GM19438 (cell line): Measurements from ENCODE around the gene FRMD7.
"Not testable (repeated sequence)": the region's sequence is repeated elsewhere in the genome, so short reads cannot be mapped to it uniquely, and the experiment has no call there.

Experiments
- ATAC-seq: cut with Tn5 transposase; IDR thresholded peaks from one replicate; pipeline ENCODE4 v1.9.1; 2021; ENCODE audit warnings: low read depth; ENCODE audit not compliant: unreplicated experiment

FRMD7 gene

DNA sequence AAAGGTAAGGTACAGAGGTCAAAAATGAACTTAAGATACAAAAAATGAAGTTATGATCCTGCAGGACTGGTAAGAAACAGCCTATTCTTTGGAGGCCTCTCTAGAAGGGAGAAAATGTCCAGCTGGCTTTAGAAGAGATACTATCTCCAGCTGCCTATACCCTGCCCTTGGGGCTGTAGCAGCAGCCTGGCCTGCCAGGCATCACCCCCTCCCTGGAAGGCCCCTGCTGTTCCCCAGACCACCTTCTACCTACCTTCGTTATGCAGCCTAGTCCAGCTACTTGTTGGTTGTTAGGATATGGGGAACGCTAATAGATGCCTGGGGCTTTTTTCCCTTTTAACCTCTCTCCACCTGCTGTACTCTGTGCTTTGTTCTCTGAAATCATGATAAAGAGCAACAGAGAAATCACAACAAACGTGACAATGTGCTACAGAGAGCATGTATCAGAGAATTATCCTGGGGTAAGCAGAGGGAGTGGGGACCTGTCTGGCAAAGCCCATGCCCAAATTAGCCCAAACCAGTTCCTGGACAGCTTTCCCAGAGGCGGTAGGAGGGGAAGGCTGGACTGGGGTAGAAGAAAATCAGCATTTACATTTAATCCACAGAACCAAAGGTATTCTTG lies 34.5 kb downstream of the FRMD7 start:
- no peak for ATAC-seq

- ATAC-seq: no peak
Observed at GRCh38 chrX:132092439-132093065, 35.3 kb downstream of the FRMD7 start.

DNA sequence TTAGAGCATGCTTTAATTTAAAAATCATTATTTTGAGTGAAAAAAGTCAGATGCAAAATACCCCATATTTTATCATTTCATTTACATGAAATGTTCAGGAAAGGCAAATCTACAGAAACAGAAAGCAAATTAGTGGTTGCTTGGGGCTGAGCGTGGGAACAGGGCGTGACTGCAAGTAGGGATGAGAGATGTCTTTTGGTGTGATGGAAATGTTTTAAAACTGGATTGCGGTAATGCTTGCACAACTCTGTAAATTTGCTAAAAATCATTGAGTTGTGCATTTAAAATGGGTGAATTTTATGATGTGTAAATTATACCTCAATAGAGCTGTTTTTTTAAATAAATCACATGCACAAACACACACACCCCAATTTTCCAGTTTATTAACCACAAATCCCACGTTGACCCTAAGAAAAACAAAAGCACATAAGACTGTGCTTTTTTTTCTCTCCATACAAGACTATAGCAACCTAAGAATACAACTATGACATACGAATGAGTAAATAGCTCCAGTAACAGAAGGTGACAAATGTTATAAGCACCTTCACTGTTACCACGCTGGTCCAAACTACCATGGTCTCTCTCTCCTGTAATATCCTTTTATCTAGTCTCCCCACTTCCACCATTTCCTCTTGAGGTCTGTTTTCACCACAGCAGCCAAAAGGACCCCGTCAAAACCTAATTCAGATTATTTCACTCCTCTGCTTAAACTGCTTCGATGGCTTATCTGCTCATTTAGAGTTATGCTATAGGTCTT lies 37.2 kb downstream of the FRMD7 start:
- ATAC-seq: no peak

GRCh38 chrX:132088864-132089263 lies 39.0 kb downstream of the FRMD7 start:
- ATAC-seq: no peak

DNA sequence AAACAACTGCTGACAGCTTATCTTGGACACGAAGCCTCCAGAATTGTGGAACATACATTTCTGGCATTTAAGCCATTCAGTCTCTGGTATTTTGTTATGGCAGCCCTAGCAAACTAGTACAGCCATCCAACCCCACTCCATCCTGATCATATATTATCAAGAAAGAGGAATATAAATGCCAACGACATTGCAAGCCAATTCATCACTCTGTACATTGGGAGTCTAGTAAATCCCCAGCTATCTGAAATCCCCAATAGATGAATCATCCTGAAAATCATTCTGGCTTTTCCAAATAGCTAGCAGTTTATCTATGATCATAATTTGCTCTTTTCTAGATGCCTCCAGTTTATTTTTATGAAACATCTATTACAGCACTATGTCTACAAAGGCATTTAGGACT lies 41.1 kb downstream of the FRMD7 start:
- no peak for ATAC-seq

DNA sequence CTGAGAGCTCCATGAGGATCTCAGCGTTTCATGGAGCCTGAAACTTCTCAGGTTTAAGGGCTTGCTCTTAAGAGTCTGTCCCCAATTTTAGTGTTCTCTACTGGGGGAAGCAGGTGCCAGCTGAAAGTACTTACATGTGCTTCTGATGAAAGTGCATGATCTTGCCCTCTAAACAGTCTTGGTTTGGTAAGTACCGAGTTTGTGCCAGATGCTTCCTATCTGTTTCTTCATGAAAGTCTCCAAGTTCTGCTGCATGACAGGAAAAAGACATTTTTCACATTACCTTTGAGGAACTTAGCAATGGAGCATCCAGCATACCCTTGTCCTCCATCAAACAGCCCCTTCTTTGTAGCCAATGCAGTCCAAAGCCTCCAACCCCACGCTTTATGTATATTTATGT lies 42.0 kb downstream of the FRMD7 start:
- ATAC-seq: no peak

DNA sequence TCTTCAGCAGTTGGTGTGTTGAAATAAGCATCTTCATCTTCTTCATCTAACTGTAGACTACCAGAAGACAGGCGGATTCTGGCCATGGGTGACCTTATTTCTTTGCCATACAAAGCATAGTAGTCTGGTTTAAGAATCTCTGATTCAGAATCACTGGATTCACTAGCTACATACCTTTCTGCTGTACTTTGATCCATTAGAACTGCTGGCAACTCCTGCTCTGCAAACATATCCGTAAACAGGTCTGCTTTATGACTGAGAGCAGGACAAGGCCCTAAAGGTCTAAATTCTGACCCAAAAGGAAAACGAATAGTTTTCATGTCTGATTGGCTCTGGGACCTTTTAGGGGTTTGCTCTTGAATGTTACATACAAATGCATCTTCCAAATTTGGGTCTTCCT lies 49.9 kb downstream of the FRMD7 start:
- no peak for ATAC-seq

DNA sequence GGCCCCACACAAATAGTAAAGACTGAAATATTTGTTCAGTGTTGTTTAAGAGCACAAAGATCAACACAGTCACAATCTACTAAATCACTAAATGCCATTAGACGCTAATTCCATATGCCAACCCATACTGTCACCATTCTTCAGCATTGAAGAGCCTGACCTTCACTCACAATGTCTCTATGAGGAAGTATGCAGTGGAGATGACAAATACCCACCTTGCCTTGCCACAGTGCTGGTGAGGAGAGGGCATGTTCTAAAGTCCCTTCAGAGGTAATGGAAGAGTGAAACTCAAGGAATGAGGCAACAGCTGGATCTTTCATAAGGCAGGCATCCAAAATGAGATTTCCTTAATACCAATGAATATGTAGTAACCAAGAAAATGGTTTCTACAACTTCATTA lies 50.4 kb downstream of the FRMD7 start:
- ATAC-seq: no peak

DNA sequence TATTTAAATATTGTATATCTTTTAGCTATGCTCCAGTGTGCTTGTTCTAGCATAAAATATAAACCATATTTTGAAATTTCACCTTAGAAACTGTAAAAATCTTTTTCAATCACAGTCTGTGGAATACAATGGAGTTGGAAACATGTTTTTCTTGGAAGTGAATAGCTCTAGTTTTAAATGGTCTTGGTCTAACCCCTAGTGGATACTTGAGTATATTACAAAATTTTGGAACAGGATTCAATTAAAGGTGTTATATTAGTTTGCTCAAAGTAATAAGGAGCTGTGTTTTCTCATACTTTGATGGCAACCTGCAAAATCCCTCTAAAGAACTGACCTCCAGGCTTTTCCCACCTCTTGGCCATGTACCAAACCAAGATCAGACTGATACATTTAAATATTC lies 56.6 kb downstream of the FRMD7 start:
- no peak for ATAC-seq

- no peak for ATAC-seq
Observed at GRCh38 chrX:132068405-132068804, 59.4 kb downstream of the FRMD7 start.

DNA sequence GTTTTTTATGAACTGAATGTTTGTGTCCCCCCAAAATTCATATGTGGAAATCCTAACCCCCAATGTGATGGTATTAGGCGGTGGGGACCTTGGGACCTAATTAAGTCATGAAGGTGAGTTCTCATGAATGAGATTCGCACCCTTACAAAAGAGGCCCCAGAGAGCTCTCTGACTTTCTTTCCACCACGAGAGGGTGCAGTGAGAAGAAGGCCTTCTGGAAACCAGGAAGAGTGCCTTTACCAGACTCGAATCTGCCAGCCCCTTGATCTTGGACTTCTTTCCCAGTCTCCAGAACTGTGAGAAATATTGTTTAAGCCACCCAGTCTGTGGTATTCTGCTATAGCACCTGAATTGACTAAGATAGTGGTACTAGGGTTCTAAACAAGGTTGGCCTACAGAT lies 64.0 kb downstream of the FRMD7 start:
- no peak for ATAC-seq

GRCh38 chrX:132063334-132063733 lies 64.5 kb downstream of the FRMD7 start:
- ATAC-seq: no peak

DNA sequence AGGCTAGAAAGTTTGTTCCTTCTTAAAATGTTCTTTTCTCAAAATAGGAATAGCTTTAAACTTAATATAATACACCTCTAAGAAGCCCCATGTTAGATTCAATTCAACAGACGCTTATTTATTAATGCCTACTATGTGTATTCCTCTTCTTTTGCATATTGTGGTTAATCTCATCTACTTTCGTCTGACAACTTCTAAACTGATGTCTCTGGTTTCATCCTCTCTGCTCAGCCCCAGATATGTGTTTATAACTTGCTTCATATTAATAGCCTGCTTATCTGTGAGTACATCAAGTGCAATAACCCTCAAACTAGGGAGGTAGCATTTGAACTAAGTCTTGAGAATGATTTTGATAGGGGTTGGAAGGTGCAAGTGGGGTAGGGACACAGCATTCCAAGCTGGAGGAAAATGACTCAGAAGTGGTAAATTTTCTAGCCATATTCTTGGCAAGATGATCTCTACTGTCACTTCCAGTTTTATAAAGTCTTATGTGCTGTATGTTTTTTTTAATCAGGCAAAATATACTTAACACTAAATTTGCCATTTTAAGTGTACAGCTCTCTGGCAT lies 67.8 kb downstream of the FRMD7 start:
- peak; percentile 76 for ATAC-seq

GRCh38 chrX:132058975-132059374 lies 68.8 kb downstream of the FRMD7 start:
- no peak for ATAC-seq

DNA sequence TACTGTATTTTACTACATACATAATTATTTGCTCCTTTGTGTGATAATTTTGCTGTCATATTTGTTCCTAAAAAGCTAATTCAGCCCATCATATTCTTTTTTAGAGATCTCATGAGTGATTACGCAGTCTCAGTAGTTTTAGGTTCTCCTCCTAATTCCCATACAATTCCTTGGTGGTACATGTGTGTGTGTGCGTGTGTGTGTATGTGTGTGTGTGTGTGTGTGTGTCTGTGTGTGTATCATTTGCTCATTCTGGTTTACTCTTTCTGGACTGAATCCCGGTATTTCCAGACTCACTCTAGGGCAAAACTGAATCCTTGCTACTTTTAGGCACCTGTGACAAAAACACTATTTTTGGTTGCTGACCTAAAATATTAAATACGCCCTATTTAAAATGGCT lies 69.8 kb downstream of the FRMD7 start:
- no peak for ATAC-seq

DNA sequence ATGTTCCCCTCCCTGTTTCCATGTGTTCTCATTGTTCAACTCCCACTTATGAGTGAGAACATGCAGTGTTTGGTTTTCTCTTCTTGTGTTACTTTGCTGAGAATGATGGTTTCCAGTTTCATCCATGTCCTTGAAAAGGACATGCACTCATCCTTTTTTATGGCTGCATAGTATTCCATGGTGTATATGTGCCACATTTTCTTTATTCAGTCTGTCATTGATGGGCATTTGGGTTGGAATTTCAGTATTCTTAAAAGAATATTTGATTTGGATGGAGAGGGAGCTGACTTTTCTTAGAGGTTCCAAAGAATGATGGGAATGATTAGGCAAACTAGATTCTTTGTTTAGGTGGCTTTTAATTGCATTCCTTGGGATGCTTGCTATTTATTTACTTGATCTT lies 76.0 kb downstream of the FRMD7 start:
- ATAC-seq: not testable (repeated sequence)

- ATAC-seq: no peak
Observed at GRCh38 chrX:132046533-132046932, 81.3 kb downstream of the FRMD7 start.

DNA sequence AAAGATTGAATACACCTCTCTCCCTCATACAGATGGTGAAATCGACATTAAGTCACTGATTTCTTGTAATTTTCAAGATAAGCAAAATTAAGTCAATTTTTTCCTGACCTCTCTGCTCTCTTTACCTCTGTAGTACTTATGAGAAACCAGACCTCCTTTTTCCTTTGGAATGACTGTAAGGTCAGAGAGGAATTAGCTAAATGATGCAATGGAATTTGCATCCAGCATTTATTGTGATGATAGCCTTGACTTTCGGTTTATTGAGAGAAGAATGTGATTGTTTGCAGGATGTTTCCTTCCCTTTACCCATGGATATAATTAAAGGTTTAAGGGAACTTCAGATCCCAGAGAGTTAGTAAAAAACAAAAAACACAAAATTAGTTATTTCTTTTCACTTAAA lies 82.4 kb downstream of the FRMD7 start:
- ATAC-seq: no peak

DNA sequence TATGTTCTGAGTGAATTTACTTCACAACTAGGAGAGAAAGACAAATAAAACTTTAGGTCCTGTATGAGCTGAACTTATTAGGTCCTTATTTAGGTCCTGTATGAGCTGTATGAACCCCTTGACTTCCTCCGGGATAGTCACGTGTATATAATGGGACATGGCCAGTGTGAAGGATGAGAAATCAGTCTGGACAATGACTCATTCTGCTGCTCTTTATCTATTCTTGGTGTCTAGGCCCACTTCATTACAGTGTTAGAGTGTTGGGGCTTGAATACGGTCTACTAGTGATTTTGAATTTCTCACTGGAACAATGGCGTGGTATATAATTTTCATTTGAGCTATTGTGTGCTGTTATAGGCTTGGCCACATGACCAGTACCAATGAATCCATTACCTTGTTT lies 82.9 kb downstream of the FRMD7 start:
- ATAC-seq: no peak

GRCh38 chrX:132043977-132044376 lies 83.8 kb downstream of the FRMD7 start:
- no peak for ATAC-seq

DNA sequence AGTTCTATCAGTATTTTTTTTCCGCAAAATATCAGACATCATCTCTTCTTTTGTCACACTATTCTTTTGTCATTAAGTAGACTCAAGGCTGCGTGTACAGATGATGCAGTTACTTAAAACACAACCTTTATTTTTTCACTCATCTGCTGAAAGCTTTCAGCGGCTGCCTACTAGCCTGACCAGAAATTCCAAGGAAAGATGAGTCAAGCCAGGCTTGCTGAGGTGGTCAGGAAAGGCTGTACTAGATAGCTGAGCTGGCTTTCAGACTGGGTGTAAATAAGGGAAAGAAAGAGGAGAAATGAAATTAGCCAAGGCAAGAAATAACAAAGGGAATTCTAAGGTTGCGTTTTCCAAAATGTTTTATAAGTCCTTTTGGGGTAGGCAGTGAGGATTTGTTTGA lies 86.8 kb downstream of the FRMD7 start:
- no peak for ATAC-seq

- ATAC-seq: no peak
Observed at GRCh38 chrX:132040066-132040465, 87.8 kb downstream of the FRMD7 start.
